Stimulated activated naive CD4-positive, alpha-beta T cell treated with Interleukin-2 at 50 U/mL for 16 hours (primary cell): ENCODE results near the gene CYP4A11.
"Not testable (repeated sequence)": the region's sequence is repeated elsewhere in the genome, so short reads cannot be mapped to it uniquely, and the experiment has no call there.

ENCODE experiments used
- DNase-seq: peaks from one replicate; lab custom pipeline; 2025; lab: John Stamatoyannopoulos, UW

Gene CYP4A11

DNA sequence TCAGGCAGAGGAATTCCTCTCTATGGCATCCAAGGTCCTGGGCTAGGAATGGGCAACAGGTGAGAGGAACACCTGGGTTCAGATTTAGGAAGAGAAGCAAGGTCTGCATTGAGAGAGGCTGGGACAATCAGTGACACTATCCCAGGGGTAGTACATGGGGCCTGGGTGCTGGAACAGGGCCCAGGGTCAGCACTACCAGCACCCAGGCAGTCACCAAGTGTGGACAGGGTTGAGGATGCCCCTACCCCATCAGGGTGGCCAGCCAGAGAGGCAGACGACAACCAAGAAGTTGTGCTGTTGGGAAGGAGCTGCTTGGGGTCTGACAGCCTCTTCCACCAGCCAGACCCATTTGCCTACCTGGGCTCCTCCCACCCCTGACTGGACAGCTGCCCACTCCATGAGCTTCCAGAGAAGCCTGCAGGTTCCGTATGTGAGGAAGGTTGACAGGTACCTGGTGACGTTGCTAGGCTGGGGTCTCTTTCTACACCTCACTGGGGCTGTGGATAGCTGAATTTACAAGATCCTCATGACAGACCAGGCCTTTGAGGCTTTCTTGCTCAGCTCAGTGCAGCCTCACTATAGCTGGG, 13.9 kb downstream of the CYP4A11 start:
- DNase-seq = no peak

DNA sequence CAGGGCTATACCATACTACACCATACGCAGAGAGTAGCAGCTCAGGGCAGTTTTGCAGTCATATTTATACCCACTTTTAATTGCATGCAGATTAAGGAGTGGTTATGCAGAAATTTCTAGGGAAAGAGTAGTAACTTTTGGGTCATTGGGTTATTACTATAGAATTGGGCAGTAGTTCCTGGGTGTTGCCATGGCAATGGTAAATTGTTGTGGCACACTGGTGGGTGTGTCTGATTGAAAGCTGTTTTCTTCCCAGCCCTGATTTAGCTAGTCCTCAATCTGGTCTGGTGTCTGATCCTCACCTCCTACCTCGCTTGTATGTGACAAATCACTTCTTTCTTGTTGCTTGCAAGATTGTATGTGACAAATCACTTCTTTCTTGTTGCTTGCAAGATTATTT, 30.5 kb downstream of the CYP4A11 start:
- DNase-seq = no peak

DNA sequence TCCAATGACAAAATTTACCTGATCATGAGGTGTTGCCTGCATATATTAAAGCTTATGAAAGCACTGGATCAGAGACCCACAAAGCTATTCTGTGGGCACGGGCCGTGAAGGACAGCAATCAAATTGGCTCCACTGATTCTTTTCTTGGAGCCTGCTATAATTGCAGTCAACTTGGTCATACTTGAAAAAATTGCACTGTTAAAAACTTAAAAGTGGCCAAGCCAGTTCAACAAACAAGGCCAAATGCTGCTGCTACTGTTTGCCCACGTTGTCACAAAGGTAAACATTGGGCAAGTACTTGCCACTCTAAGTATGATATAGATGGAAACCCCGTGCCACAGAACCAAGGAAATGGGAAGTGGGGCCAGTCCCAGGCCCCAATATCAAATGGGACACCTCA, 37.8 kb downstream of the CYP4A11 start:
- no peak for DNase-seq

DNA sequence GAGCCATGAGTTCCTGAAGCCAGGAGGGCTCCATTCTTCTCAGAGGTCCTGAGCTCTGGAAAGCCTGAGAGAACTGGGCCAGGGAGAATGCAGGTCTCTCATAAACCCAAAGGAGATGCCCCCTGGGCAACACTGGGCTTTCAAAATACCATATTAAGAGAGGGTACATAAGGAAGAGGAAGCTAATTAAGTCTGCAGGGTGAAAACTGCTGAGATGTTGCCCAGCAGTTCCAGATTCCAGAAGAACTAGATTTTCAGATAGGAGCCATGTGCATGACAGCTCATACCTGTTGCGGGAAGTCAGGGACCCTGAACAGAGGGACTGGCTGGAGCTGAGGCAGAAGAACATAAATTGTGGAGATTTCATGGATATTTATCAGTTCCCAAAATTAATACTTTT, 40.9 kb downstream of the CYP4A11 start:
- DNase-seq = no peak

DNA sequence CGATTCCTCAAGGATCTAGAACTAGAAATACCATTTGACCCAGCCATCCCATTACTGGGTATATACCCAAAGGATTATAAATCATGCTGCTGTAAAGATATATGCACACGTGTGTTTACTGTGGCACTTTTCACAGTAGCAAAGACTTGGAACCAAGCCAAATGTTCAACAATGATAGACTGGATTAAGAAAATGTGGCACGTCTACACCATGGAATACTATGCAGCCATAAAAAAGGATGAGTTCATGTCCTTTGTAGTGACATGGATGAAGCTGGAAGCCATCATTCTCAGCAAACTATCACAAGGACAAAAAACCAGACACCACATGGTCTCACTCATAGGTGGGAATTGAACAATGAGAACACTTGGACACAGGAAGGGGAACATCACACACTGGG, 59.6 kb downstream of the CYP4A11 start:
- DNase-seq = not testable (repeated sequence)
